K562 (cell line): ENCODE measurements around the gene PRSS48. TPM values are rescaled to one million over a fixed set of nuclear protein-coding genes. Genes with fewer than 3 reads are reported as not detected.

Experiments used
- ATAC-seq: fragments of 200-7000 bp; cut with Tn5 transposase; 3 replicates; pipeline ENCODE4 v1.9.1; 2020; ENCODE audit warnings: moderate library complexity
- BruUV-seq: library from RNA; stranded (reverse); fragments of 400-500 nt; replicated peaks from 2 replicates; lab custom pipeline; 2021; lab: Mats Ljungman, UMichigan
- CTCF ChIA-PET: fragments of 300-600 bp; formaldehyde crosslinking; extraction: SDS; loops from one replicate; lab custom pipeline; 2021; ENCODE audit warnings: low intra/inter-chr PET ratio; lab: Yijun Ruan, JAX
- POLR2A ChIA-PET: fragments of 300-600, 350-650 bp; sonication (Branson Sonifier 250); formaldehyde crosslinking; extraction: SDS; loops from one replicate; lab custom pipeline; 2021; ENCODE audit warnings: antibody characterized with exemption, inconsistent platforms; lab: Yijun Ruan, JAX
- DNase-seq, 4 experiments: peaks; one replicate each; pipeline versions ENCODE4 v3.0.0 to v3.0.0-alpha.2; 2011 to 2018; ENCODE audit warnings: low spot score in 3 of 4, mixed read lengths in 3 of 4; ENCODE audit errors: extremely low read depth in 1 of 4
- FAIRE-seq: peaks from 2 replicates; lab custom pipeline; 2011; peaks lifted over from hg19 to GRCh38; lab: Jason Lieb, UNC
- H2AFZ ChIP-seq: 2 replicates; pipeline ENCODE4 v1.6.0; 2011; ENCODE audit warnings: low read depth, low read length, control low read depth, inconsistent platforms
- H3K27ac ChIP-seq: fragments of 200-600 bp; 3 replicates; pipeline ENCODE4 v1.8.0; 2011; ENCODE audit warnings: low read depth, mild to moderate bottlenecking, control low read depth, inconsistent platforms, low read length, moderate library complexity, mixed read lengths; ENCODE audit errors: extremely low read depth
- H3K27me3 ChIP-seq, 2 experiments: fragments of 300-600 bp in 1 of 2; 2 replicates in 1 of 2; 3 replicates in 1 of 2; pipeline versions ENCODE4 v1.6.0 to v1.8.0; 2011; ENCODE audit warnings: inconsistent platforms in 2 of 2, low read length in 2 of 2, mild to moderate bottlenecking in 1 of 2, mixed read lengths in 1 of 2, moderate library complexity in 1 of 2; ENCODE audit not compliant: control insufficient read depth in 2 of 2, insufficient read depth in 2 of 2
- H3K36me3 ChIP-seq: fragments of 300-600 bp; 3 replicates; pipeline ENCODE4 v1.8.0; 2011; ENCODE audit warnings: mild to moderate bottlenecking, low read length, inconsistent platforms; ENCODE audit not compliant: control insufficient read depth, insufficient read depth
- H3K4me1 ChIP-seq, 2 experiments: fragments of 200-600 bp in 1 of 2; replicated peaks in 1 of 2; 2 replicates in 1 of 2; 3 replicates in 1 of 2; pipeline versions ENCODE4 v1.5.1 to v1.8.0; 2011; ENCODE audit warnings: inconsistent platforms in 2 of 2, low read length in 2 of 2, mild to moderate bottlenecking in 1 of 2, mixed read lengths in 1 of 2, moderate library complexity in 1 of 2; ENCODE audit not compliant: control insufficient read depth in 2 of 2, insufficient read depth in 2 of 2
- H3K4me2 ChIP-seq: 2 replicates; pipeline ENCODE4 v1.6.1; 2011; ENCODE audit warnings: low read length, control low read depth, inconsistent platforms, mixed read lengths; ENCODE audit not compliant: insufficient read depth
- H3K4me3 ChIP-seq: fragments of 200-600 bp; sonication (generic), shearing (Covaris generic); 2 replicates; pipeline ENCODE4 v1.5.1; 2016; ENCODE audit warnings: control low read depth, inconsistent platforms
- H3K79me2 ChIP-seq: fragments of 200-600 bp; 3 replicates; pipeline ENCODE4 v1.8.0; 2011; ENCODE audit warnings: low read length, inconsistent platforms; ENCODE audit not compliant: control insufficient read depth, insufficient read depth
- H3K9ac ChIP-seq, 2 experiments: 2 replicates each; pipeline versions ENCODE4 v1.6.0 to v1.6.1; 2011; ENCODE audit warnings: low read depth in 2 of 2, low read length in 2 of 2, control low read depth in 1 of 2, inconsistent platforms in 1 of 2, mild to moderate bottlenecking in 1 of 2, mixed read lengths in 1 of 2; ENCODE audit not compliant: insufficient read depth in 1 of 2
- H3K9me1 ChIP-seq: one replicate; pipeline ENCODE4 v1.6.0; 2011; ENCODE audit warnings: inconsistent platforms, mild to moderate bottlenecking, low read length, moderate library complexity; ENCODE audit not compliant: control insufficient read depth, insufficient read depth
- H3K9me3 ChIP-seq: replicated peaks from 2 replicates; pipeline ENCODE4 v1.5.1; 2011; ENCODE audit warnings: low read depth, low read length, inconsistent platforms; ENCODE audit not compliant: control insufficient read depth, insufficient read depth
- H4K20me1 ChIP-seq: replicated peaks from 2 replicates; pipeline ENCODE4 v1.6.1; 2011; ENCODE audit warnings: low read length, inconsistent platforms, mixed read lengths; ENCODE audit not compliant: control insufficient read depth, insufficient read depth
- ARID2 ChIP-seq: fragments of 450-650 bp; IDR thresholded peaks from 2 replicates; pipeline ENCODE4 v1.6.1; 2017; ENCODE audit warnings: antibody characterized with exemption, mild to moderate bottlenecking
- ARID3A ChIP-seq: IDR thresholded peaks from 2 replicates; pipeline ENCODE4 v1.6.1; 2012; ENCODE audit warnings: low read depth, low read length, improper control_type of control experiment, borderline replicate concordance
- BHLHE40 ChIP-seq: IDR thresholded peaks from 2 replicates; pipeline ENCODE4 v1.6.1; 2011; ENCODE audit warnings: low read length, improper control_type of control experiment
- EHMT2 ChIP-seq: fragments of 450-650 bp; IDR thresholded peaks from 2 replicates; pipeline ENCODE4 v1.6.1; 2018; ENCODE audit warnings: antibody characterized with exemption
- IRF1 ChIP-seq: sonication (generic); formaldehyde crosslinking; IDR thresholded peaks from 2 replicates; pipeline ENCODE4 v1.8.0; 2022; ENCODE audit warnings: missing genetic modification reagents, mild to moderate bottlenecking, borderline replicate concordance
- MNT ChIP-seq, 2 experiments: fragments of 450-650 bp; conservative IDR thresholded peaks; 2 replicates each; pipeline ENCODE4 v1.6.1; 2017; ENCODE audit warnings: mild to moderate bottlenecking in 2 of 2, moderate library complexity in 2 of 2
- POLR2AphosphoS2 ChIP-seq: IDR thresholded peaks from 2 replicates; pipeline ENCODE4 v1.6.1; 2012; ENCODE audit warnings: low read length, improper control_type of control experiment
- SIRT6 ChIP-seq: IDR thresholded peaks from one replicate; pipeline ENCODE4 v1.6.1; 2012; ENCODE audit warnings: low read depth, mild to moderate bottlenecking, control low read depth, inconsistent platforms, low read length, moderate library complexity
- SRSF3 ChIP-seq: fragments of 200-400 bp; formaldehyde crosslinking; IDR thresholded peaks from 2 replicates; pipeline ENCODE4 v1.6.1; 2016; ENCODE audit warnings: mild to moderate bottlenecking, low read length, moderate library complexity; ENCODE audit not compliant: insufficient read depth
- ZNF224 ChIP-seq: sonication (generic); formaldehyde crosslinking; IDR thresholded peaks from 2 replicates; pipeline ENCODE4 v1.8.0; 2022; ENCODE audit warnings: mild to moderate bottlenecking, missing genetic modification reagents
- WGBS: fragments of 100-300 bp; shearing (Covaris generic); methylation state at CpG from one replicate; pipeline ENCODE4 v1.1.6; 2016; ENCODE audit warnings: low coverage, mixed read lengths; ENCODE audit not compliant: insufficient coverage; ENCODE audit errors: missing lambda C conversion rate; 5-methylcytosine and 5-hydroxymethylcytosine counted together
- in situ Hi-C: fragments of 300-500 bp; cut with MboI; formaldehyde crosslinking; loops from 4 replicates; pipeline ENCODE4 v1.15.0; 2018; ENCODE audit warnings: inconsistent platforms, mixed read lengths
- intact Hi-C: fragments of 100-400 bp; cut with micrococcal nuclease; formaldehyde crosslinking; loops from 2 replicates; pipeline ENCODE4 v1.14.2; 2022
- polyA plus RNA-seq, 8 experiments: library from polyadenylated mRNA; depleted of rRNA in 4 of 8; stranded (reverse) in 5 of 8; unstranded in 3 of 8; fragments of >200 nt; fragmentation: Nextera tagmentation in 2 of 8; fragmentation: Illumina TruSeq in 1 of 8; extraction: Ambion mirVana in 2 of 8; extraction: Trizol in 1 of 8; gene quantifications; 2 replicates each; pipeline versions ENCODE4 v1.2.1 to v1.2.3, GENCODE V29; 2011 to 2014; ENCODE audit warnings: inconsistent platforms in 1 of 8, missing spikeins in 1 of 8
- total RNA-seq, 7 experiments: library from RNA; depleted of rRNA in 6 of 7; stranded (reverse); fragments of >200 nt in 6 of 7; fragmentation: Illumina TruSeq in 2 of 7; extraction: Trizol in 2 of 7; gene quantifications; 2 replicates each; pipeline versions ENCODE4 v1.2.1 to v1.2.3, GENCODE V29; 2011 to 2021; ENCODE audit warnings: low replicate concordance in 1 of 7

The PRSS48 gene
- total and polyA plus RNA-seq, 9 of the 15 experiments (the other 6 are each of a cell fraction or from before 2014, with no cell fraction given), result not detected

DNA sequence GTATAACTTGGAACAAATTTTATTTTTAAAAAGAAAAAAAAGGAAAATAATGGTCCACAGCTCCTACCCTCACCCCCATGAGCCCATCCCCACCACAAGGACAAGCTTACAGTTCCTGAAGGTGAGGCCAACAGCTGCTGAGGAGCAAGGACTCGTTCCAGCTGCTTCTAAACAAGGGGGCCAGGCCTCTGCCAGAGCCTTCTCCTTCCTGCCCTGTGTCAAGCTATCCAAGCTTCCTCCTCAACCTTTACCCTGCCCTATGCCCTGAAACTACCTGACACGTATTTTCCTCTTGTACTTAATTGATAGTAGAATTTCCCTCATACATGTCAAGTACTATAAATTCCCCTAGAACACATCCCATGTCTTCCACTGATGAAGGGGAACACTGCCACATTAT is 39.7 kb downstream of the PRSS48 start:
- no TSS peak for BruUV-seq
- in situ Hi-C loops, result no loop called here
- POLR2A ChIA-PET, result interaction anchor here (0.6 to 1.1 kb wide), 4 partner anchors 9 to 1879 kb away, joined by 3 to 5 read pairs (median 4); partner anchors contain the start of gene SH3D19

More for the DNA sequence above, 39.7 kb downstream of the PRSS48 start:
- 3% methylated on average over 2 of the region's 2 CpGs for WGBS
- no peak overlapping the region for H3K4me3 ChIP-seq
- TF ChIP-seq MNT (conservative IDR thresholded peaks at IDR 0.05) (no peak), ARID2 (no peak), ZNF224 (CRISPR knock-in tag) (no peak), IRF1 (CRISPR knock-in tag) (no peak), POLR2AphosphoS2 (no peak), BHLHE40 (no peak), EHMT2 (no peak), SRSF3 (no peak), ARID3A (no peak), SIRT6 (no peak)
- H2AFZ ChIP-seq, result no peak overlapping the region
- no peaks in the 10 kb centered on the region for H3K9me3 ChIP-seq
- H4K20me1 ChIP-seq, result no peaks in the 10 kb centered on the region
- no peaks in the 10 kb centered on the region for H3K9me1 ChIP-seq
- CTCF ChIA-PET, result no interaction called here
- no peak overlapping the region for H3K4me2 ChIP-seq
- ATAC-seq (no peak), DNase-seq (no peak), FAIRE-seq (no peak)
- no peaks in the 10 kb centered on the region for H3K36me3 ChIP-seq
- no peaks in the 10 kb centered on the region for H3K4me1 ChIP-seq
- H3K27ac ChIP-seq, result no peak overlapping the region
- no peaks in the 10 kb centered on the region for H3K27me3 ChIP-seq
- intact Hi-C loops, result no loop called here
- H3K9ac ChIP-seq, result no peak overlapping the region
- no peaks in the 10 kb centered on the region for H3K79me2 ChIP-seq
